KMS-11 (cell line): ENCODE results near the gene LAGE3.

ENCODE experiments used
- H2AFZ ChIP-seq: fragments of 200-600 bp; sonication (generic); 2 replicates; pipeline ENCODE4 v1.6.1; 2016; ENCODE audit warnings: antibody characterized with exemption, mixed run types, low read depth
- H3K27ac ChIP-seq: fragments of 200-600 bp; sonication (generic); 2 replicates; pipeline ENCODE4 v1.6.1; 2016; ENCODE audit warnings: mild to moderate bottlenecking, mixed run types
- H3K27me3 ChIP-seq: fragments of 200-600 bp; sonication (generic); 2 replicates; pipeline ENCODE4 v1.6.1; 2017; ENCODE audit warnings: mild to moderate bottlenecking, low read depth, mixed run types, moderate library complexity; ENCODE audit not compliant: insufficient read depth
- H3K36me3 ChIP-seq: fragments of 200-600 bp; sonication (generic); 2 replicates; pipeline ENCODE4 v1.6.1; 2017; ENCODE audit warnings: mild to moderate bottlenecking, mixed run types; ENCODE audit not compliant: insufficient read depth
- H3K4me1 ChIP-seq: fragments of 200-600 bp; sonication (generic); 2 replicates; pipeline ENCODE4 v1.6.1; 2016; ENCODE audit warnings: mild to moderate bottlenecking, low read depth, mixed run types; ENCODE audit not compliant: poor library complexity, severe bottlenecking
- H3K4me2 ChIP-seq: fragments of 200-600 bp; sonication (generic); 2 replicates; pipeline ENCODE4 v1.7.0; 2016; ENCODE audit warnings: mild to moderate bottlenecking, mixed run types
- H3K4me3 ChIP-seq: fragments of 200-600 bp; sonication (generic); IDR thresholded peaks from 2 replicates; pipeline ENCODE4 v1.6.1; 2017; ENCODE audit warnings: low read depth, low read length, mixed read lengths; ENCODE audit not compliant: insufficient read depth
- H3K79me2 ChIP-seq: fragments of 200-600 bp; sonication (generic); 2 replicates; pipeline ENCODE4 v1.6.1; 2016; ENCODE audit warnings: low read depth, mixed run types; ENCODE audit not compliant: insufficient read depth
- H3K9ac ChIP-seq: fragments of 200-600 bp; sonication (generic); 2 replicates; pipeline ENCODE4 v1.6.1; 2016; ENCODE audit warnings: mild to moderate bottlenecking, mixed run types
- H4K20me1 ChIP-seq: fragments of 200-600 bp; sonication (generic); 2 replicates; pipeline ENCODE4 v1.6.1; 2016; ENCODE audit warnings: mild to moderate bottlenecking, mixed run types; ENCODE audit not compliant: insufficient read depth
- CTCF ChIP-seq: fragments of 200-600 bp; sonication (generic); conservative IDR thresholded peaks from 2 replicates; pipeline ENCODE4 v1.6.1; 2017; ENCODE audit warnings: low read depth, mild to moderate bottlenecking, antibody characterized with exemption, low read length, moderate library complexity, mixed read lengths

Gene LAGE3

DNA sequence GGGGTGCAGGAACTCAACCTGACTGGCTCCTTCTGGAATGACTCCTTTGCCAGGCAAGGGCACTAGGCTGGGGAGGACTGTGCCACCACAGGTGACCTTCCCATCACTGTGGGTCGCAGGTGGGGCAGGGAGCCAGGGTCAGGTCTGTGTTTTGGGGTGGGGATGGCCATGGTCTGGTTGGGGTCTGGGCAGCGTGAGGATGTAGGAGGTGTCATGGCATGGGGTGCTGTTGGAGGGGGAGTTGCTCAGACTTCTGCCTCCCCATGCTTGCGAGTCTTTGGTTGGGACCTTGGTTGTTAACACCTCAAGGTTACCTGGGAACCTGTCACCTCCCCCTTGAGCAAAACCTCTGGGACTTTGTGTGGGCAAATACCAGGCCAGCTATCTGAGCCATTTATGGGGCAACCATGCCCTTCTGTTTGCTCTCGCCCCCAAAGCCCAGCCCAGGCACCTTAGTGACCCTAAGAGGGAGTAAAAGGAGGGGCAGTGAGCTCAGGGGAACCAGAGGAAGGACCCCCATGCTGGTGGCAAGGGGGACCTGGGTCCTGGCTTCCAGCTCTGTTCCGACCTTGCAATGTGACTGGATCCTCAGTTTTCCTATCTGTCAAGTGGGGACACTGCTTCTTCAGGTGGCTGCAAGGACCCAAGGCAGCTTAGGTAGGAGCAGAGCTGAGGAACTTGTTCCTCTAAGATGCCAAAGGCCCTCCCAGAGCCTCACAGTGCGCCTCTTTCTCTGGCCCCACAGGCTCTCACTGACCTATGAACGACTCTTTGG is 44.5 kb downstream of the LAGE3 start:
- no peak for TF ChIP-seq CTCF

DNA sequence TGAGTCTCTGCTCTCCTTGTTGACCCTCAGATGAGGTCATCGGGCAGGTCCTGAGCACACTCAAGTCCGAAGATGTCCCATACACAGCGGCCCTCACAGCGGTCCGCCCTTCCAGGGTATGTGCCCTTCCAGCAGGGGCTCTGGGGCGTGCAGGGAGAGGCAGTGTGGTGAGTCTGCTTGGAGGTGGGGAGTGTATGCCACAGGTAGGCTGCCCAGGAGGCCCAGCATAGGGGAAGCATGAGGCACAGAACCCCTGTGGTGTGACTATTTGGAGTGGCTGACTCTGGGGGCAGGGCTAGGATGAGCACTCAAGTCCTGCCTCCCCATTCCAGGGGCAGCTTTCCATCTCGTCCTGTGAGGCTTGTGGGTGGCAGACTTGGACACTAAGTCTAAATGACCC is 45.5 kb downstream of the LAGE3 start:
- no peak for TF ChIP-seq CTCF
- Histone ChIP-seq H4K20me1 (no peaks in the 10 kb centered on the region), H3K27me3 (no peaks in the 10 kb centered on the region), H3K9ac (no peak overlapping the region), H3K4me3 (no peak overlapping the region), H3K4me1 (peaks cover 7% of the 10 kb centered on the region), H3K27ac (no peak overlapping the region), H3K36me3 (no peaks in the 10 kb centered on the region), H2AFZ (no peak overlapping the region), H3K4me2 (no peak overlapping the region), H3K79me2 (peaks cover 19% of the 10 kb centered on the region; the same call in 1 of the 2 replicates)

More for the DNA sequence above, 44.5 kb downstream of the LAGE3 start:
- no peak overlapping the region for H3K9ac ChIP-seq
- H3K36me3 ChIP-seq, result no peaks in the 10 kb centered on the region
- peaks cover 1% of the 10 kb centered on the region for H3K4me1 ChIP-seq
- no peaks in the 10 kb centered on the region for H3K27me3 ChIP-seq
- no peaks in the 10 kb centered on the region for H4K20me1 ChIP-seq
- H3K27ac ChIP-seq, result no peak overlapping the region
- no peak overlapping the region for H2AFZ ChIP-seq
- no peak overlapping the region for H3K4me2 ChIP-seq
- H3K4me3 ChIP-seq, result no peak overlapping the region
- peaks cover 13% of the 10 kb centered on the region; the same call in 1 of the 2 replicates for H3K79me2 ChIP-seq

- Histone ChIP-seq H3K27me3 (no peaks in the 10 kb centered on the region), H3K36me3 (no peaks in the 10 kb centered on the region), H3K4me3 (no peak overlapping the region), H3K27ac (no peak overlapping the region), H3K79me2 (peaks cover 9% of the 10 kb centered on the region; the same call in 1 of the 2 replicates), H3K4me1 (peaks cover 10% of the 10 kb centered on the region), H3K9ac (no peak overlapping the region), H3K4me2 (no peak overlapping the region), H2AFZ (no peak overlapping the region), H4K20me1 (no peaks in the 10 kb centered on the region)
- no peak for TF ChIP-seq CTCF
Measured at GRCh38 chrX:154432210-154432609, 46.9 kb downstream of the LAGE3 start.

DNA sequence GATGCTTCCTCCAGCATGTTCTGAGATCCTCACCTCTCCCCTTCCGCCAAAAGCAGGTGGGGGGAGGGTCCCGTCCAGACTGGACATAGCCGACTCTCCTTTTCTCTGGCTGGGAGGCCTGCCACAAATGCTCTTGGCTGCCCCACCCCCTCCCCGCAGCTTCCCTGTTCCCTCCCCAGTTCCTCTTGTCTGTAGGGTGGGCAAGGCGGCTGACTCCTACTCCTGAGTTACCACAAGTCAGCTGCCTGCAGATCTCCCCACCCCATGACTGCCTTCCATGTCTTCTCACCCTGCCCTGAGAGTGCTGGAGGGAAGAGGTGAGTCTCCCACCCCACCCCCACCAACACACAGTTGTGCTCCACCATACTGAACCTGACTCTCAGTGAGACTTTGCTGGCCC is 47.7 kb downstream of the LAGE3 start:
- no peak overlapping the region for H3K27ac ChIP-seq

More for the DNA sequence above, 47.7 kb downstream of the LAGE3 start:
- H3K4me1 ChIP-seq, result peaks cover 10% of the 10 kb centered on the region
- no peaks in the 10 kb centered on the region for H3K27me3 ChIP-seq
- no peak overlapping the region for H3K9ac ChIP-seq
- no peak overlapping the region for H3K4me3 ChIP-seq
- H3K79me2 ChIP-seq, result peaks cover 9% of the 10 kb centered on the region; the same call in 1 of the 2 replicates
- no peaks in the 10 kb centered on the region for H3K36me3 ChIP-seq
- H3K4me2 ChIP-seq, result no peak overlapping the region
- H2AFZ ChIP-seq, result no peak overlapping the region
- TF ChIP-seq CTCF, result no peak
- no peaks in the 10 kb centered on the region for H4K20me1 ChIP-seq
